ENCODE data around the gene SEH1L.
"Not testable (repeated sequence)": the region's sequence is repeated elsewhere in the genome, so short reads cannot be mapped to it uniquely, and the experiment has no call there.

Gene SEH1L

GRCh38 chr18:12995952-12996477, 48.2 kb downstream of the SEH1L start:
- DNase-seq (ENCODE audit: low spot score) = no peak

- no peak for DNase-seq (ENCODE audit: low spot score)
Observed at GRCh38 chr18:12996661-12997292, 49.0 kb downstream of the SEH1L start.

GRCh38 chr18:12997330-12997729, 49.5 kb downstream of the SEH1L start:
- DNase-seq (ENCODE audit: low spot score) = not testable (repeated sequence)

- DNase-seq (ENCODE audit: low spot score) = no peak
Observed at GRCh38 chr18:12998332-12999060, 50.7 kb downstream of the SEH1L start.

GRCh38 chr18:13003466-13003896, 55.7 kb downstream of the SEH1L start:
- DNase-seq (ENCODE audit: low spot score) = peak; percentile 72

GRCh38 chr18:13004396-13004795, 56.6 kb downstream of the SEH1L start:
- no peak for DNase-seq (ENCODE audit: low spot score)

GRCh38 chr18:13005289-13005688, 57.5 kb downstream of the SEH1L start:
- DNase-seq (ENCODE audit: low spot score) = no peak

- peak; percentile 52 for DNase-seq (ENCODE audit: low spot score)
Observed at GRCh38 chr18:13006531-13007247, 58.9 kb downstream of the SEH1L start.

GRCh38 chr18:13007248-13007560, 59.4 kb downstream of the SEH1L start:
- no peak for DNase-seq (ENCODE audit: low spot score)

GRCh38 chr18:13011719-13012118, 63.9 kb downstream of the SEH1L start:
- no peak for DNase-seq (ENCODE audit: low spot score)

GRCh38 chr18:13014232-13014631, 66.4 kb downstream of the SEH1L start:
- DNase-seq (ENCODE audit: low spot score) = no peak

GRCh38 chr18:13014818-13015217, 67.0 kb downstream of the SEH1L start:
- DNase-seq (ENCODE audit: low spot score) = no peak

GRCh38 chr18:13017247-13017875, 69.5 kb downstream of the SEH1L start:
- DNase-seq (ENCODE audit: low spot score) = no peak

- DNase-seq (ENCODE audit: low spot score) = no peak
Observed at GRCh38 chr18:13018374-13018773, 70.6 kb downstream of the SEH1L start.

- no peak for DNase-seq (ENCODE audit: low spot score)
Observed at GRCh38 chr18:13019301-13019700, 71.5 kb downstream of the SEH1L start.

- DNase-seq (ENCODE audit: low spot score) = no peak
Observed at GRCh38 chr18:13022644-13023043, 74.8 kb downstream of the SEH1L start.

GRCh38 chr18:13025233-13025632, 77.4 kb downstream of the SEH1L start:
- DNase-seq (ENCODE audit: low spot score) = no peak

GRCh38 chr18:13026583-13027270, 78.9 kb downstream of the SEH1L start:
- DNase-seq (ENCODE audit: low spot score) = no peak

GRCh38 chr18:13028869-13029268, 81.1 kb downstream of the SEH1L start:
- no peak for DNase-seq (ENCODE audit: low spot score)

- DNase-seq (ENCODE audit: low spot score) = no peak
Observed at GRCh38 chr18:13032173-13032572, 84.4 kb downstream of the SEH1L start.

GRCh38 chr18:13035249-13035914, 87.6 kb downstream of the SEH1L start:
- peak; percentile 54 for DNase-seq (ENCODE audit: low spot score)
